ACC112 (cell line): ENCODE measurements around the gene MPZL1.
"Not testable (repeated sequence)": the region's sequence is repeated elsewhere in the genome, so short reads cannot be mapped to it uniquely, and the experiment has no call there.

ENCODE experiments used
- H2AFZ ChIP-seq: fragments of 200-600 bp; sonication (generic); one replicate; pipeline ENCODE4 v1.6.0; 2017; ENCODE audit warnings: antibody characterized with exemption, low read length; ENCODE audit not compliant: unreplicated experiment
- H3K27ac ChIP-seq: fragments of 200-600 bp; sonication (generic); 2 replicates; pipeline ENCODE4 v1.5.1; 2014; ENCODE audit warnings: low read depth, mild to moderate bottlenecking, antibody characterized with exemption, low read length, moderate library complexity
- H3K27me3 ChIP-seq: fragments of 200-600 bp; sonication (generic); 2 replicates; pipeline ENCODE4 v1.6.1; 2014; ENCODE audit warnings: mild to moderate bottlenecking, antibody characterized with exemption, low read length, moderate library complexity, mixed read lengths; ENCODE audit not compliant: insufficient read depth
- H3K36me3 ChIP-seq: fragments of 200-600 bp; sonication (generic); 2 replicates; pipeline ENCODE4 v1.6.1; 2016; ENCODE audit warnings: mild to moderate bottlenecking, antibody characterized with exemption, low read length, moderate library complexity, mixed read lengths; ENCODE audit not compliant: insufficient read depth
- H3K4me1 ChIP-seq: fragments of 200-600 bp; sonication (generic); one replicate; pipeline ENCODE4 v1.6.1; 2016; ENCODE audit warnings: low read length, mixed read lengths; ENCODE audit not compliant: insufficient read depth, unreplicated experiment, control insufficient read depth
- H3K4me3 ChIP-seq: fragments of 200-600 bp; sonication (generic); 2 replicates; pipeline ENCODE4 v1.5.1; 2014; ENCODE audit warnings: mild to moderate bottlenecking, low read depth, low read length
- H3K79me2 ChIP-seq: fragments of 200-600 bp; sonication (generic); one replicate; pipeline ENCODE4 v1.6.0; 2016; ENCODE audit warnings: low read length; ENCODE audit not compliant: control insufficient read depth, unreplicated experiment, insufficient read depth

The MPZL1 gene

GRCh38 chr1:167794043-167794442 lies 72.3 kb downstream of the MPZL1 start:
- Histone ChIP-seq H3K36me3 (no peaks in the 10 kb centered on the region), H3K79me2 (no peaks in the 10 kb centered on the region), H3K27me3 (no peaks in the 10 kb centered on the region), H2AFZ (no peak overlapping the region), H3K27ac (peak overlapping the region; percentile 90), H3K4me3 (no peak overlapping the region), H3K4me1 (peaks cover 55% of the 10 kb centered on the region)

GRCh38 chr1:167795810-167796740 lies 74.3 kb downstream of the MPZL1 start:
- peak overlapping the region; percentile 90 for H3K27ac ChIP-seq

GRCh38 chr1:167797015-167797414 lies 75.2 kb downstream of the MPZL1 start:
- peak overlapping the region; percentile 90 for H3K27ac ChIP-seq
- H3K36me3 ChIP-seq = no peaks in the 10 kb centered on the region
- H3K79me2 ChIP-seq = no peaks in the 10 kb centered on the region
- H3K4me1 ChIP-seq = peaks cover 39% of the 10 kb centered on the region
- no peak overlapping the region for H2AFZ ChIP-seq
- no peaks in the 10 kb centered on the region for H3K27me3 ChIP-seq
- peak overlapping the region; percentile 54 for H3K4me3 ChIP-seq

More at GRCh38 chr1:167795810-167796740, 74.3 kb downstream of the MPZL1 start:
- H3K79me2 ChIP-seq = no peaks in the 10 kb centered on the region
- no peaks in the 10 kb centered on the region for H3K27me3 ChIP-seq
- H3K36me3 ChIP-seq = no peaks in the 10 kb centered on the region
- no peak overlapping the region for H2AFZ ChIP-seq
- peaks cover 48% of the 10 kb centered on the region for H3K4me1 ChIP-seq
- H3K4me3 ChIP-seq = peak overlapping the region; percentile 44

- H3K36me3 ChIP-seq = no peaks in the 10 kb centered on the region
- no peaks in the 10 kb centered on the region for H3K27me3 ChIP-seq
- H3K79me2 ChIP-seq = no peaks in the 10 kb centered on the region
- no peak overlapping the region for H3K4me3 ChIP-seq
- H2AFZ ChIP-seq = no peak overlapping the region
- H3K4me1 ChIP-seq = peaks cover 36% of the 10 kb centered on the region
- no peak overlapping the region for H3K27ac ChIP-seq
These were observed 77.2 kb downstream of the MPZL1 start for GRCh38 chr1:167798952-167799351.

GRCh38 chr1:167799747-167800146 lies 78.0 kb downstream of the MPZL1 start:
- no peak overlapping the region for H3K27ac ChIP-seq
- no peaks in the 10 kb centered on the region for H3K36me3 ChIP-seq
- no peak overlapping the region for H2AFZ ChIP-seq
- H3K27me3 ChIP-seq = no peaks in the 10 kb centered on the region
- peaks cover 36% of the 10 kb centered on the region for H3K4me1 ChIP-seq
- H3K4me3 ChIP-seq = no peak overlapping the region
- H3K79me2 ChIP-seq = no peaks in the 10 kb centered on the region

- H3K4me1 ChIP-seq = peaks cover 39% of the 10 kb centered on the region
- H3K27ac ChIP-seq = no peak overlapping the region
- H3K27me3 ChIP-seq = no peaks in the 10 kb centered on the region
- no peaks in the 10 kb centered on the region for H3K79me2 ChIP-seq
- H3K36me3 ChIP-seq = no peaks in the 10 kb centered on the region
- no peak overlapping the region for H3K4me3 ChIP-seq
- no peak overlapping the region for H2AFZ ChIP-seq
These were observed 78.5 kb downstream of the MPZL1 start for GRCh38 chr1:167800251-167800650.

GRCh38 chr1:167802235-167802634 lies 80.5 kb downstream of the MPZL1 start:
- no peaks in the 10 kb centered on the region for H3K36me3 ChIP-seq
- no peak overlapping the region for H3K27ac ChIP-seq
- H3K79me2 ChIP-seq = no peaks in the 10 kb centered on the region
- no peak overlapping the region for H2AFZ ChIP-seq
- H3K4me3 ChIP-seq = no peak overlapping the region
- no peaks in the 10 kb centered on the region for H3K27me3 ChIP-seq
- H3K4me1 ChIP-seq = peaks cover 21% of the 10 kb centered on the region

- no peak overlapping the region for H2AFZ ChIP-seq
- H3K4me1 ChIP-seq = peaks cover 27% of the 10 kb centered on the region
- no peaks in the 10 kb centered on the region for H3K36me3 ChIP-seq
- no peaks in the 10 kb centered on the region for H3K79me2 ChIP-seq
- peak overlapping the region; percentile 40 for H3K27ac ChIP-seq
- no peaks in the 10 kb centered on the region for H3K27me3 ChIP-seq
- no peak overlapping the region for H3K4me3 ChIP-seq
These were observed 81.8 kb downstream of the MPZL1 start for GRCh38 chr1:167803358-167804207.

GRCh38 chr1:167805041-167805556 lies 83.3 kb downstream of the MPZL1 start:
- no peak overlapping the region for H3K4me3 ChIP-seq
- no peak overlapping the region for H3K27ac ChIP-seq
- no peaks in the 10 kb centered on the region for H3K79me2 ChIP-seq
- no peak overlapping the region for H2AFZ ChIP-seq
- no peaks in the 10 kb centered on the region for H3K27me3 ChIP-seq
- H3K4me1 ChIP-seq = peaks cover 29% of the 10 kb centered on the region
- H3K36me3 ChIP-seq = no peaks in the 10 kb centered on the region

GRCh38 chr1:167806235-167806634 lies 84.5 kb downstream of the MPZL1 start:
- H3K4me3 ChIP-seq, H3K36me3 ChIP-seq, H3K79me2 ChIP-seq, H2AFZ ChIP-seq, H3K27ac ChIP-seq, H3K27me3 ChIP-seq: not testable (repeated sequence)
- peaks cover 29% of the 10 kb centered on the region for H3K4me1 ChIP-seq
